ENCODE data around the gene RRP1.

- TF ChIP-seq CTCF (IDR thresholded peaks at IDR 0.05; ENCODE audit: low read length) (no peak), EZH2 (IDR thresholded peaks at IDR 0.05; ENCODE audit: borderline replicate concordance, low read length) (no peak)
These were observed 21.8 kb upstream of the RRP1 start for GRCh38 chr21:43767498-43767983.

Measured in OCI-LY1 (cell line).